ENCODE measurements around the gene MANEAL.

DNA sequence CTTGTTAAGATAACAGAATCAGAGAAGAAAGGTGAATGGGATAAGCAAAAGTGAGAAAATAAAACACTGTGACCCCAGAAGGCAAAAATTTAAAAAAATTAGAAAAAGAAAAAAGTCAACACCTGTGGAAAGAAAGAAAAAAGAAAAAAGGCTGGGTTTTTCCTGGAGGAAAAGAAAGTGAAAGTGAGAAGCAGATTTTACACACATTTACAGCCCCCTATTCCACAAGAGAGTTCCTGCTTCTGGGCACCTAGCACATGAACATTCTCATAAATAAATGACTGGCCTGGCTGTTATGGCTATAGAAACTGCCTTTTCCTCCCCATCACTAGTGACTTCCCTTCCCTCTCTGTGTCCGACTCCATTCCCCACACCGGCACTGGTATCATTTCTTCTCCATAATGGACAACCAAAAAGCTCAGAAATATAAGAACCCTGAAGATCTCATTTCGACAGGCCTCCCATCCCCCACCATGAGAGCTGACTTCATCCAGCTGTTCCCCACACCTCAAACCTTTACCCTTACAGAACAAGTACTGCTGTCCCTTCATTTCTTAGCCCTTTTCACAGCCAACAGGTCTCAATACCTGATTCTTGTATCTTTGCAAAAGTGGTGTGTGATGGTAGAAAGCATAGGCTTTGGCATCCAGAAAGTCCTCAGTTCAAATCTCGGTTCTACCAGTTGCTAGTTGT is 53.1 kb downstream of the MANEAL start:
- TF ChIP-seq NR2F2 (IDR thresholded peaks at IDR 0.05) (no peak), CTCF (IDR thresholded peaks at IDR 0.05; ENCODE audit: low read depth, low read length, missing input control) (no peak), EGR1 (IDR thresholded peaks at IDR 0.05; ENCODE audit: low read depth in 2 of 2) (no peak), TAF1 (conservative IDR thresholded peaks at IDR 0.05) (no peak), REST (IDR thresholded peaks at IDR 0.05) (no peak), ZBTB33 (IDR thresholded peaks at IDR 0.05) (no peak), YY1 (IDR thresholded peaks at IDR 0.05) (no peak), RAD21 (IDR thresholded peaks at IDR 0.05) (no peak), RXRA (IDR thresholded peaks at IDR 0.05) (no peak), GABPA (IDR thresholded peaks at IDR 0.05 in 1 of 2, conservative IDR thresholded peaks at IDR 0.05 in 1 of 2) (no peak), SP1 (IDR thresholded peaks at IDR 0.05) (no peak), JUND (IDR thresholded peaks at IDR 0.05) (no peak)
- TF ChIP-seq, protein P1, sequence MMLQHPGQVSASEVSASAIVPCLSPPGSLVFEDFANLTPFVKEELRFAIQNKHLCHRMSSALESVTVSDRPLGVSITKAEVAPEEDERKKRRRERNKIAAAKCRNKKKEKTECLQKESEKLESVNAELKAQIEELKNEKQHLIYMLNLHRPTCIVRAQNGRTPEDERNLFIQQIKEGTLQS (IDR thresholded peaks at IDR 0.05), result no peak
